Loucy (cell line): Measurements from ENCODE around the gene FGF14.

Experiments
- EZH2phosphoT487 ChIP-seq: fragments of 200-600 bp; IDR thresholded peaks from 2 replicates; pipeline ENCODE4 v1.6.1; 2018; ENCODE audit warnings: antibody characterized with exemption, mild to moderate bottlenecking, moderate library complexity, borderline replicate concordance
- TF ChIP-seq, protein P1 (sequence below): fragments of 200-600 bp; sonication (generic); conservative IDR thresholded peaks from 2 replicates; pipeline ENCODE4 v1.5.1; 2014; ENCODE audit warnings: mild to moderate bottlenecking, antibody characterized with exemption, low read length

DNA sequence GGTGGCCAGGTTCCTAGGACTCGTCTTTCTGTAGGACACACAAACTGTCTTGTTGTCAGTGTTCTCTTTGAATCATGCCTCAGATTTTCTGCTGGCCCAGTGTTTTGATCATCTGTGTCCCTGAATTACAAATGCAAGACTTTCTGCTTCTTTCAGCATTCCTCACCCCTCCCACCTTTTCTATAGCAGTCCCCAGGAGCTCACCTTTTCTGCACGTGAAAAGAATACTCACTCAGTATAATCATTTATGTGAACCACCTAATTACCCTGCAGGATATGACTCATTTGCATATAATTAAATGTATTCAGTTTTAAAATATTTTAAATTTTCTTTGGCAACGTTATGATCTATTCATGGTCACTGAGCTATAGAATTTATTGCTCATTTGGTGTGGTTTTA lies 560.1 kb downstream of the FGF14 start:
- TF ChIP-seq, protein P1, sequence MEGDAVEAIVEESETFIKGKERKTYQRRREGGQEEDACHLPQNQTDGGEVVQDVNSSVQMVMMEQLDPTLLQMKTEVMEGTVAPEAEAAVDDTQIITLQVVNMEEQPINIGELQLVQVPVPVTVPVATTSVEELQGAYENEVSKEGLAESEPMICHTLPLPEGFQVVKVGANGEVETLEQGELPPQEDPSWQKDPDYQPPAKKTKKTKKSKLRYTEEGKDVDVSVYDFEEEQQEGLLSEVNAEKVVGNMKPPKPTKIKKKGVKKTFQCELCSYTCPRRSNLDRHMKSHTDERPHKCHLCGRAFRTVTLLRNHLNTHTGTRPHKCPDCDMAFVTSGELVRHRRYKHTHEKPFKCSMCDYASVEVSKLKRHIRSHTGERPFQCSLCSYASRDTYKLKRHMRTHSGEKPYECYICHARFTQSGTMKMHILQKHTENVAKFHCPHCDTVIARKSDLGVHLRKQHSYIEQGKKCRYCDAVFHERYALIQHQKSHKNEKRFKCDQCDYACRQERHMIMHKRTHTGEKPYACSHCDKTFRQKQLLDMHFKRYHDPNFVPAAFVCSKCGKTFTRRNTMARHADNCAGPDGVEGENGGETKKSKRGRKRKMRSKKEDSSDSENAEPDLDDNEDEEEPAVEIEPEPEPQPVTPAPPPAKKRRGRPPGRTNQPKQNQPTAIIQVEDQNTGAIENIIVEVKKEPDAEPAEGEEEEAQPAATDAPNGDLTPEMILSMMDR, result no peak
- no peak for TF ChIP-seq EZH2phosphoT487
